ENCODE data around the gene GPR6.

The GPR6 gene

DNA sequence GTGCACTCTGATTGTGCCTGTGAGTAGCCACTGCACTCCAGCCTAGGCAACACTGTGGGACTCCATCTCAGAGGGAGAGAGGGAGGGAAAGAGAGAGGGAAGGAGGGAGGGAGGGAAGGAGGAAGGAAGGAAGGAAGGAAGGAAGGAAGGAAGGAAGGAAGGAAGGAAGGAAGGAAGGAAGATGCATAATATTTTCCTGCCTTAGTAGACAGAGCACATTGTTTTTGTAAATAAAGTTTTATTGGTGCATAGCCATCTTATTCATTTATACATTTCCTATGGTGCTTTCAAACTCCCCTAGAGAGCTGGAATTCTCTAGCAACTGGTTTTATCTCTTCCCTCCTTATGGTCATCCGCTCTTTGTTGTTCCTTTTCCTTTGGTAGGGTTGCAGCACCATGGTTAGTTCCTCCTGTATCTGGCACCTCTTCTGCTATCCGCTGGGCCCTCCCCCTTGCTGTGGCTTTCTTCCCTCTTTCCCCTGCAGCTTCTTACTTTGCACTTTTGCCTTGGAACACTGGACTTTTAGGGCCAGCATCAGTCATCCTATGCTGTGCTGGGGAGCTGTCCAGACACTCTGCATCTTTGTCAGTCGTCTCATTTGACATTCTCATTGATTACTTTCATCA is 20.2 kb downstream of the GPR6 start:
- in situ Hi-C loops (cut with HindIII; ENCODE audit: low sequenced_read_pairs), result no loop called here

DNA sequence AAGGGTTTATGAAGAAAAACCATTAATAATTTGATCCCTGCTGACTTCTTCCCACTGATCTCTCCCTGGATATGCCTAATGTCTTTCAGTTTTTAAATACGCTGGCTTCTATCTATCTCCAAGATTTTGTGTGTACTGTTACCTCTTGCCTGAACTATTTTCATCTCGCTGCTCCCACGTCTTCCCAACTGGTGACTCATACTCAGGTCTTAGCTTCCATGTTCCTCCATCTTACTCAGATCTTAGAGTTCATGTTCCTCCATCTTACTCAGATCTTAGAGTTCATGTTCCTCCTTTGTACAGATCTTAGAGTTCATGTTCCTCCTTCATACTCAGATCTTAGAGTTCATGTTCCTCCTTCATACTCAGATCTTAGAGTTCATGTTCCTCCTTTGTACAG is 21.6 kb downstream of the GPR6 start:
- in situ Hi-C loops (cut with HindIII; ENCODE audit: low sequenced_read_pairs), result no loop called here

DNA sequence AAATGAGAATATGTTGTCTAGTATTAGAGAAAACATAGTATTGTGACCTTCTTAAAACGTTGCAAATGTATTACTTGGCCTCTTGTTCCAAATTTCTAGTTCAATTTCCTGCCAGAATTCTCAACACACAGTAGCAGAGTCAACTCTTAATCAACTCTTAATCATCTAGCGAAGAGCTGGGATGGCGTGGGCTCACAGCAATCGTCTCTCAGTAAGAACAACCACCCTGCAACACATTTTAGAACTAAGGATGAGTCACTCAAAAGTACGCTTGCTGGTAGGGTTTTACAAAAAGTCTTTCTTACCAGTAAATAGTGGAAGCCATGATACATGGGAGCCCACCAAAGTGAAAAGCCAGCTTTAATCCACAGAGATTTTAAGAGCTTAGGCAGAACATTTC is 24.6 kb downstream of the GPR6 start:
- in situ Hi-C loops (cut with HindIII; ENCODE audit: low sequenced_read_pairs), result no loop called here

DNA sequence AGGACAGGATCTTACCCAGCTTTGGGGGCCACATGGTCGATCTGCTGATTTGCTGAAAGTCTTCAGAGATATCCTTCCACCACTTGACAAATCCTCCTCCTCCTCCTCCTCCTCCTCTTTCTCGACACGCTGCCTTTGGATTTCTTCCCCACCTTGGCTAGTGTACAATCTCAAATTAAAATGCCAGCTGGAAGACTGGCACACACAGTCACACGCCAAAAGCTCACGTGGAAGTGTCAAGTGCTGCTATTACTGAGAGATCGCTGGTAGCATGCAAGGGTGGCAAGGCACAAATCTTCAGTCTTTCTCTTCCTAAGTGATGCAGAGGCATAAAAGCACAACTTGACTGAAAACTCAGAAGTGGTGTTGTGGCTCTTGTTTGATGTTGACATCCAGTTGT is 35.3 kb downstream of the GPR6 start:
- in situ Hi-C loops (cut with HindIII; ENCODE audit: low sequenced_read_pairs), result no loop called here

- in situ Hi-C loops (cut with HindIII; ENCODE audit: low sequenced_read_pairs), result loop anchor here (5.0 kb wide), 1 partner anchor 103 kb away; no protein-coding TSS in a partner anchor
Measured at GRCh38 chr6:110015206-110015605, 37.1 kb downstream of the GPR6 start.

- in situ Hi-C loops (cut with HindIII; ENCODE audit: low sequenced_read_pairs), result loop anchor here (5.0 kb wide), 1 partner anchor 105 kb away; no protein-coding TSS in a partner anchor
Measured at GRCh38 chr6:110017306-110017705, 39.2 kb downstream of the GPR6 start.

GRCh38 chr6:110017946-110018345 is 39.8 kb downstream of the GPR6 start:
- in situ Hi-C loops (cut with HindIII; ENCODE audit: low sequenced_read_pairs), result loop anchor here (5.0 kb wide), 1 partner anchor 106 kb away; no protein-coding TSS in a partner anchor

DNA sequence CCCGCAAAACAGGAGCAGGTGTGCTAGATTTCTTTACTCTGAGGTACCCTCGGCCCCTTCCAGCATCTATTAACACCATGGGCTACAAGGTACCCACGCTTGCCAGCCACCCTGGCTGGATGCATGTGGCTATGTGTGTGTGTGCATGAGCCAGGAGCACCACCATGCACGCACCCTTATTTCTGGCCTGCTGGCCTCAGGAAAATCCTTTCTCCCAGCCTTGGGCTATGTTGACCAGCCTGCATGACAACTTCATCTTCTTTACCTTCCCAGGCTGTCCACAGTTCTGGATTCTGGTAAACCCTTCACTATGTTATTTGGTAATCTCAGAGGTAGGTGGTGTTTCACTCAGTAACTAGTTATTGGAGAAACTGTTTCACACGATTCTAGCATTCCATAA is 40.4 kb downstream of the GPR6 start:
- in situ Hi-C loops (cut with HindIII; ENCODE audit: low sequenced_read_pairs), result loop anchor here (5.0 kb wide), 1 partner anchor 106 kb away; no protein-coding TSS in a partner anchor

DNA sequence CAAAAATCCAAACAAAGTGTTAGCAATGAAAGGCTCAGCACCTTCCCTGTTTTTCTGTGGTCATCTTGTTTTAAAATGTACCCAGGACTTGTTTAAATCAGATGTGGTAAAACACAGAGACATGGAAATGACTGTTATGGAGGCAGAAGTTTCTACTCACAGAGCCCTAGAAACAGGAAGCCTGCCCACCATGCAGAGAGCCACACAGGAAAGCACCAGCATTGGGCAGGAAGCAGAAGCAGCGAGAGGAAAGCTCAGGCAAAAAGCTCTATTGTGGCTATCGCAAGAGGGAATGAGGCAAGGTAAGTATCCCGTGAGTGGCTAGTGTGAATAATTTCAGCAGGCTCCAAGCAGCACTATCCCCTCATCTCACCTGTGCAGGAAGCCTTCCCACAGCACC is 42.8 kb downstream of the GPR6 start:
- in situ Hi-C loops (cut with HindIII; ENCODE audit: low sequenced_read_pairs), result no loop called here

GRCh38 chr6:110029144-110029543 is 51.0 kb downstream of the GPR6 start:
- in situ Hi-C loops (cut with HindIII; ENCODE audit: low sequenced_read_pairs), result no loop called here
